Measurements from ENCODE around the gene EIF3K. TPM values are rescaled to one million over a fixed set of nuclear protein-coding genes. Genes with fewer than 3 reads are reported as not detected.
A peak's percentile ranks its signal among the peaks of the same experiment; 100 is the strongest.

EIF3K gene
- total and polyA plus RNA-seq, 8 donors = 184 to 284 (median 276) TPM

DNA sequence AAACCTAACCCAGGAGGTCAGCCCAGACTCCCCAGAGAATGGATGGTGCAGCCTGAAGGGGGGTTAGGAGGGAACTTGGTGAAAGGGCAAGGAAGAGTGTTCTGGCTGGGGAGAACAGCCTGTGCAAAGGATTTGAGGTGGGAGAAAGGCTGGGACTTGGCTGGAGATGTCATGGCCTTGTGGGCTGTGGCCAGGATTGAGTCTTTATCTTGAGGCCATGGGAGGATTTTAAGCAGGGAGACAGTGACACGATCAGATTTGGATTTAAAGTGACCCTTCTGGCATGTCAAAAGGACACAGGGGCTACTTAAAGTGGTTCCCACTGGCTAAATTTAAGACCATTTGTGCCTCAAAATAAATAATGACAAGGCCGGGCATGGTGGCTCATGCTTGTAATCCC lies 30.9 kb upstream of the EIF3K start:
- intact Hi-C loops (cut with DNase I) = no loop called here
- no peak for TF ChIP-seq CTCF (IDR thresholded peaks at IDR 0.05)
- Histone ChIP-seq H3K4me1 (peaks cover 0 to 6% of the 10 kb centered on the region in 2 donors), H3K9me3 (no peaks in the 10 kb centered on the region), H3K36me3 (no peaks in the 10 kb centered on the region), H3K27me3 (no peaks in the 10 kb centered on the region), H3K27ac (no peak overlapping the region), H3K4me3 (no peak overlapping the region)
- ATAC-seq (no peak), DNase-seq (no peak)

GRCh38 chr19:38592940-38593339 lies 26.0 kb upstream of the EIF3K start:
- intact Hi-C loops (cut with DNase I) = no loop called here
- no peak for ATAC-seq

GRCh38 chr19:38596057-38596981 lies 22.7 kb upstream of the EIF3K start:
- peak in 3 of 4 donors; percentile 25 to 83 (median 38) for DNase-seq
- intact Hi-C loops (cut with DNase I) = no loop called here
- peaks cover 0 to 4% of the 10 kb centered on the region in 2 donors for H3K4me1 ChIP-seq
- no peaks in the 10 kb centered on the region for H3K27me3 ChIP-seq
- no peak for TF ChIP-seq CTCF (IDR thresholded peaks at IDR 0.05)
- peak; percentile 94 for ATAC-seq
- peak overlapping the region in 1 of 2 donors; percentile 17 for H3K4me3 ChIP-seq
- no peak overlapping the region for H3K27ac ChIP-seq
- H3K36me3 ChIP-seq = no peaks in the 10 kb centered on the region
- no peaks in the 10 kb centered on the region for H3K9me3 ChIP-seq

More at GRCh38 chr19:38592940-38593339, 26.0 kb upstream of the EIF3K start:
- H3K36me3 ChIP-seq = no peaks in the 10 kb centered on the region
- H3K4me3 ChIP-seq = no peak overlapping the region
- peaks cover 0 to 4% of the 10 kb centered on the region in 2 donors for H3K4me1 ChIP-seq
- no peak for TF ChIP-seq CTCF (IDR thresholded peaks at IDR 0.05)
- no peaks in the 10 kb centered on the region for H3K9me3 ChIP-seq
- DNase-seq = no peak
- no peak overlapping the region for H3K27ac ChIP-seq
- H3K27me3 ChIP-seq = no peaks in the 10 kb centered on the region

DNA sequence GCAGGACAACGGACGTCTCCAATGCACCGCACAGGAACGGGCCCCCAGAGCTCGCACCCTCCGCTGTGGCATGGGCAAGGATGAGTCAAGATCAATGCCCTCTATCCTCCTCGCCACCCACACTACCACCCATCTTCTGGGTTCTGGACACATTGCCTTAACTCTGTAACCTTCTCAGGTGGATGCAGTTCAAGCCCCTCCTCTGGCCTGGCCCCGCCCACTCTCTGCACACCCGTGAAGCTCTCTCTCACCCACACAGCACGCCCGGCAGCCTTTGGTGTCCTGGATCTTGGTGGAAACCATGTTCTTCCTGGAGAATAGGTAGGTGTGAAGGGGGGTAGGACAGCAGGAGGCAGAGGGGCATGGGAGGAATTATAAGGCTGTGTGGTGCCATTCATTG lies 21.9 kb upstream of the EIF3K start:
- DNase-seq (no peak), ATAC-seq (no peak)
- intact Hi-C loops (cut with DNase I) = no loop called here

More for the DNA sequence above, 21.9 kb upstream of the EIF3K start:
- no peaks in the 10 kb centered on the region for H3K36me3 ChIP-seq
- no peaks in the 10 kb centered on the region for H3K27me3 ChIP-seq
- H3K4me1 ChIP-seq = peaks cover 0 to 4% of the 10 kb centered on the region in 2 donors
- TF ChIP-seq CTCF (IDR thresholded peaks at IDR 0.05) = no peak
- H3K9me3 ChIP-seq = no peaks in the 10 kb centered on the region
- H3K4me3 ChIP-seq = no peak overlapping the region
- H3K27ac ChIP-seq = no peak overlapping the region

Data from left lung (tissue), 10 donors.